Measurements from ENCODE around the gene RAP1GAP. TPM values are rescaled to one million over a fixed set of nuclear protein-coding genes. Genes with fewer than 3 reads are reported as not detected.

RAP1GAP gene
- total RNA-seq, 2 donors from 2014 or later: 8.0 to 8.2 TPM

- peaks cover 14% of the 10 kb centered on the region for H3K4me1 Mint-ChIP-seq
Observed at GRCh38 chr1:21680918-21681317, 11.8 kb upstream of the RAP1GAP start.

GRCh38 chr1:21680381-21680780, 11.2 kb upstream of the RAP1GAP start:
- Histone ChIP-seq H3K9me3 (ENCODE audit: control insufficient read depth, low read length) (peaks cover 6% of the 10 kb centered on the region), H3K9ac (ENCODE audit: extremely low read depth, low read length, poor library complexity, severe bottlenecking) (no peak overlapping the region), H3K27me3 (ENCODE audit: control insufficient read depth, insufficient read depth, low read length, poor library complexity, severe bottlenecking) (no peaks in the 10 kb centered on the region), H3K36me3 (ENCODE audit: control insufficient read depth, insufficient read depth, low read length) (peaks cover 66% of the 10 kb centered on the region), H3K27ac (ENCODE audit: low read depth, low read length) (no peak overlapping the region), H3K4me3 (ENCODE audit: low read length) (no peak overlapping the region), H3K4me1 (ENCODE audit: control insufficient read depth, insufficient read depth, low read length) (no peaks in the 10 kb centered on the region)
- peaks cover 14% of the 10 kb centered on the region for H3K4me1 Mint-ChIP-seq
- peaks cover 6% of the 10 kb centered on the region for H3K9me3 Mint-ChIP-seq
- H3K27ac Mint-ChIP-seq: no peak overlapping the region
- no peak for TF ChIP-seq CTCF (conservative IDR thresholded peaks at IDR 0.05)
- no peak for DNase-seq
- WGBS, 2 experiments (ENCODE audit: insufficient coverage in 1 of 2, insufficient read length in 1 of 2): 86 to 90% methylated on average over 1 of the region's 1 CpG
- no peaks in the 10 kb centered on the region for H3K27me3 Mint-ChIP-seq (ENCODE audit: insufficient read depth)
- peaks cover 42% of the 10 kb centered on the region for H3K36me3 Mint-ChIP-seq (ENCODE audit: low read depth)
- H3K4me3 Mint-ChIP-seq: no peak overlapping the region

More at GRCh38 chr1:21680918-21681317, 11.8 kb upstream of the RAP1GAP start:
- no peak for TF ChIP-seq CTCF (conservative IDR thresholded peaks at IDR 0.05)
- 93 to 94% methylated on average over 3 of the region's 3 CpGs for WGBS, 2 experiments (ENCODE audit: insufficient coverage in 1 of 2, insufficient read length in 1 of 2)
- no peak overlapping the region for H3K27ac Mint-ChIP-seq
- peaks cover 6% of the 10 kb centered on the region for H3K9me3 ChIP-seq (ENCODE audit: control insufficient read depth, low read length)
- no peaks in the 10 kb centered on the region for H3K27me3 Mint-ChIP-seq (ENCODE audit: insufficient read depth)
- no peak overlapping the region for H3K9ac ChIP-seq (ENCODE audit: extremely low read depth, low read length, poor library complexity, severe bottlenecking)
- no peaks in the 10 kb centered on the region for H3K27me3 ChIP-seq (ENCODE audit: control insufficient read depth, insufficient read depth, low read length, poor library complexity, severe bottlenecking)
- H3K9me3 Mint-ChIP-seq: peaks cover 6% of the 10 kb centered on the region
- no peak overlapping the region for H3K4me3 Mint-ChIP-seq
- DNase-seq: no peak
- H3K4me1 ChIP-seq (ENCODE audit: control insufficient read depth, insufficient read depth, low read length): no peaks in the 10 kb centered on the region
- H3K36me3 Mint-ChIP-seq (ENCODE audit: low read depth): peaks cover 47% of the 10 kb centered on the region
- H3K4me3 ChIP-seq (ENCODE audit: low read length): no peak overlapping the region
- H3K27ac ChIP-seq (ENCODE audit: low read depth, low read length): no peak overlapping the region
- H3K36me3 ChIP-seq (ENCODE audit: control insufficient read depth, insufficient read depth, low read length): peaks cover 71% of the 10 kb centered on the region

GRCh38 chr1:21677168-21677567, 8.0 kb upstream of the RAP1GAP start:
- peaks cover 14% of the 10 kb centered on the region for H3K4me1 Mint-ChIP-seq
- Histone ChIP-seq H3K4me1 (ENCODE audit: control insufficient read depth, insufficient read depth, low read length) (no peaks in the 10 kb centered on the region), H3K36me3 (ENCODE audit: control insufficient read depth, insufficient read depth, low read length) (peaks cover 42% of the 10 kb centered on the region), H3K27me3 (ENCODE audit: control insufficient read depth, insufficient read depth, low read length, poor library complexity, severe bottlenecking) (no peaks in the 10 kb centered on the region), H3K9ac (ENCODE audit: extremely low read depth, low read length, poor library complexity, severe bottlenecking) (no peak overlapping the region), H3K27ac (ENCODE audit: low read depth, low read length) (no peak overlapping the region), H3K4me3 (ENCODE audit: low read length) (no peak overlapping the region), H3K9me3 (ENCODE audit: control insufficient read depth, low read length) (no peaks in the 10 kb centered on the region)
- H3K36me3 Mint-ChIP-seq (ENCODE audit: low read depth): peaks cover 24% of the 10 kb centered on the region
- no peaks in the 10 kb centered on the region for H3K27me3 Mint-ChIP-seq (ENCODE audit: insufficient read depth)
- no peak for DNase-seq
- H3K4me3 Mint-ChIP-seq: no peak overlapping the region
- H3K9me3 Mint-ChIP-seq: no peaks in the 10 kb centered on the region
- WGBS, 2 experiments (ENCODE audit: insufficient coverage in 1 of 2, insufficient read length in 1 of 2): 92 to 94% methylated on average over 4 to 6 of the region's 6 CpGs
- no peak for TF ChIP-seq CTCF (conservative IDR thresholded peaks at IDR 0.05)
- no peak overlapping the region for H3K27ac Mint-ChIP-seq
